ENCODE measurements around the gene FHOD3.

- TF ChIP-seq, protein P1, sequence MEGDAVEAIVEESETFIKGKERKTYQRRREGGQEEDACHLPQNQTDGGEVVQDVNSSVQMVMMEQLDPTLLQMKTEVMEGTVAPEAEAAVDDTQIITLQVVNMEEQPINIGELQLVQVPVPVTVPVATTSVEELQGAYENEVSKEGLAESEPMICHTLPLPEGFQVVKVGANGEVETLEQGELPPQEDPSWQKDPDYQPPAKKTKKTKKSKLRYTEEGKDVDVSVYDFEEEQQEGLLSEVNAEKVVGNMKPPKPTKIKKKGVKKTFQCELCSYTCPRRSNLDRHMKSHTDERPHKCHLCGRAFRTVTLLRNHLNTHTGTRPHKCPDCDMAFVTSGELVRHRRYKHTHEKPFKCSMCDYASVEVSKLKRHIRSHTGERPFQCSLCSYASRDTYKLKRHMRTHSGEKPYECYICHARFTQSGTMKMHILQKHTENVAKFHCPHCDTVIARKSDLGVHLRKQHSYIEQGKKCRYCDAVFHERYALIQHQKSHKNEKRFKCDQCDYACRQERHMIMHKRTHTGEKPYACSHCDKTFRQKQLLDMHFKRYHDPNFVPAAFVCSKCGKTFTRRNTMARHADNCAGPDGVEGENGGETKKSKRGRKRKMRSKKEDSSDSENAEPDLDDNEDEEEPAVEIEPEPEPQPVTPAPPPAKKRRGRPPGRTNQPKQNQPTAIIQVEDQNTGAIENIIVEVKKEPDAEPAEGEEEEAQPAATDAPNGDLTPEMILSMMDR (IDR thresholded peaks at IDR 0.05): no peak
- TF ChIP-seq POLR2A (IDR thresholded peaks at IDR 0.05; ENCODE audit: low read depth): no peak
- no peak for TF ChIP-seq POLR2AphosphoS5 (IDR thresholded peaks at IDR 0.05)
- no peak for TF ChIP-seq EP300 (IDR thresholded peaks at IDR 0.05)
Observed at GRCh38 chr18:36330435-36331052, 33.0 kb downstream of the FHOD3 start.

Measured in esophagus muscularis mucosa (tissue), 4 donors.